ENCODE results near the gene RPS6KL1.

DNA sequence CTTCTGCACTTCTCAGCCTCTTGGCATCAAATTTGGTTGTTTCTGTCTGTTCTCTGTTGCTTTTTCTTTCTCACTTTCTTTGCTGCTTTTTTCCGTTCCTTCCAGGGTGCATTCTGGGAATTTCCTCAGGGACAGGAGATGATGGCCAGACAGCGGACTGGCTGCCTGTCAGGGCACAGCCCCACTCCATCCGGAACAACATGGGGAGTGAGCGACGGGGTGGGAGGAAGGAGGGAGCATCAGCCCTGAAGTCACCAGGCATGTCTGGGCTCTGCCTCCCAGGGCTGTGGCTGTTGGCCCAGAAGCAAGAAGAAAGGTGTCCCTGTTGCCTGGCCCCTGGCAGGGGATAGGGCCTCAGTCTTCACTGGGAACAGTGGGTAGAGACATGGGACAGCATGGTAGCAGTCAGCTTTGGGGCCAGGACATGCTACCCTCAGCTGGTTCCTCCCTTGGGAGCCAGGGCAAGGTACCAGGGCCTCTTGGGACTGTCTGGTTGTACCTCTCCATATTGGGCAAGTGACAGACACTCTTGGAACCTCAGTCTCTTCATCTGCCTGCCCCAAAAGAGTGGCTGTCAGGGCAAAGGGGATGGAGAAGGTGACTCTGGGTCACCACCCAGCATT, 23.7 kb upstream of the RPS6KL1 start:
- TF ChIP-seq CTCF (IDR thresholded peaks at IDR 0.05; ENCODE audit: borderline replicate concordance, extremely low read depth, low read length, poor library complexity, severe bottlenecking) (no peak), EZH2 (IDR thresholded peaks at IDR 0.05; ENCODE audit: borderline replicate concordance, low read depth, low read length, severe bottlenecking) (no peak)

Data from DND-41 (cell line).